ENCODE results near the gene FAM228B.
"Not testable (repeated sequence)": the region's sequence is repeated elsewhere in the genome, so short reads cannot be mapped to it uniquely, and the experiment has no call there.

The FAM228B gene

GRCh38 chr2:24123195-24123921 lies at the start of gene FAM228B, which contains the start of gene PFN4:
FAM228B (plus strand) TSS chr2:24123469; CDS start chr2:24124362, 893 bp downstream.
PFN4 (minus strand) TSS chr2:24123334; CDS start chr2:24122535, 799 bp downstream.
- DNase-seq, result peak; percentile 93

GRCh38 chr2:24073816-24074215 lies 49.5 kb upstream of the FAM228B start:
- no peak for DNase-seq

- no peak for DNase-seq
Measured at GRCh38 chr2:24075259-24075658, 48.0 kb upstream of the FAM228B start.

- peak; percentile 100 for DNase-seq
Measured at GRCh38 chr2:24075915-24076848, 47.1 kb upstream of the FAM228B start, which contains the start of gene SF3B6. SF3B6 (minus strand) TSS chr2:24076326; CDS start chr2:24076229, 97 bp downstream.

GRCh38 chr2:24076849-24077534 lies 46.3 kb upstream of the FAM228B start:
- peak; percentile 48 for DNase-seq

GRCh38 chr2:24077535-24077877 lies 45.8 kb upstream of the FAM228B start:
- peak; percentile 34 for DNase-seq

- no peak for DNase-seq
Measured at GRCh38 chr2:24077879-24078278, 45.4 kb upstream of the FAM228B start.

- no peak for DNase-seq
Measured at GRCh38 chr2:24080701-24081100, 42.6 kb upstream of the FAM228B start.

- no peak for DNase-seq
Measured at GRCh38 chr2:24082787-24083566, 40.3 kb upstream of the FAM228B start.

- DNase-seq, result peak; percentile 94
Measured at GRCh38 chr2:24083567-24084385, 39.5 kb upstream of the FAM228B start.

GRCh38 chr2:24084386-24085199 lies 38.7 kb upstream of the FAM228B start, which contains the start of gene TP53I3:
TP53I3 (minus strand) TSS chr2:24084834; CDS start chr2:24084326, 508 bp downstream.
- DNase-seq, result peak; percentile 92

GRCh38 chr2:24085200-24085489 lies 38.1 kb upstream of the FAM228B start:
- no peak for DNase-seq

GRCh38 chr2:24086241-24086640 lies 37.0 kb upstream of the FAM228B start:
- DNase-seq, result no peak

- DNase-seq, result no peak
Measured at GRCh38 chr2:24087032-24087431, 36.2 kb upstream of the FAM228B start.

- DNase-seq, result no peak
Measured at GRCh38 chr2:24088821-24089359, 34.4 kb upstream of the FAM228B start.

- DNase-seq, result not testable (repeated sequence)
Measured at GRCh38 chr2:24093270-24093669, 30.0 kb upstream of the FAM228B start.

- DNase-seq, result not testable (repeated sequence)
Measured at GRCh38 chr2:24095171-24095677, 28.0 kb upstream of the FAM228B start.

GRCh38 chr2:24100732-24101131 lies 22.5 kb upstream of the FAM228B start:
- not testable (repeated sequence) for DNase-seq

- DNase-seq, result no peak
Measured at GRCh38 chr2:24101992-24102391, 21.3 kb upstream of the FAM228B start.

GRCh38 chr2:24102677-24103076 lies 20.6 kb upstream of the FAM228B start:
- no peak for DNase-seq

All from NCI-H82 (cell line).